ENCODE measurements around the gene ACACB.

ACACB gene

DNA sequence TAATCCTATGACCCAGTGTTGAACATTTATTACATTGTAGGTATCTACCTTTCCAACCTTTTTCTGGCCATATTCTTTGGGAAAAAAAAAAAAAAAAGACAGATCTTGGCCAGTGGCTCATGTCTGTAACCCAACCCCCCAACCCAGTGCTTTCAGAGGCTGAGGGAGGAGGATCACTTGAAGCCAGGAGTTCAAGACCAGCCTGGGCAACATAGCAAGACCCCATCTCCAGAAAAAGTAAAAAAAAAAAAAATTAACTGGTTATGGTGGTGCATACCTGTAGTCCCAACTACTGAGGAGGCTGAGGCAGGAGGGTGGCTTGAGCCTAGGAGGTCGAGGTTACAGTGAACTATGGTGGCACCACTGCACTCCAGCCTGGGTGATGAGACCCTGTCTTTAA lies 58.1 kb downstream of the ACACB start:
- TF ChIP-seq REST (IDR thresholded peaks at IDR 0.05; ENCODE audit: insufficient read depth in 1 of 2, low read depth in 2 of 2, low read length in 2 of 2): no peak
- TF ChIP-seq POLR2AphosphoS5 (IDR thresholded peaks at IDR 0.05; ENCODE audit: low read depth, low read length): no peak
- no peak for TF ChIP-seq FOXP2 (optimal IDR thresholded peaks at IDR 0.05; ENCODE audit: borderline replicate concordance, extremely low read depth, extremely low read length, insufficient read depth)
- TF ChIP-seq TAF1 (IDR thresholded peaks at IDR 0.05; ENCODE audit: borderline replicate concordance, insufficient read depth, low read length): no peak
- no peak for TF ChIP-seq SIN3A (IDR thresholded peaks at IDR 0.05; ENCODE audit: borderline replicate concordance, insufficient read depth, low read length)

- TF ChIP-seq FOXP2 (optimal IDR thresholded peaks at IDR 0.05; ENCODE audit: borderline replicate concordance, extremely low read depth, extremely low read length, insufficient read depth): no peak
- TF ChIP-seq SIN3A (IDR thresholded peaks at IDR 0.05; ENCODE audit: borderline replicate concordance, insufficient read depth, low read length): no peak
- TF ChIP-seq POLR2AphosphoS5 (IDR thresholded peaks at IDR 0.05; ENCODE audit: low read depth, low read length): no peak
- TF ChIP-seq REST (IDR thresholded peaks at IDR 0.05; ENCODE audit: insufficient read depth in 1 of 2, low read depth in 2 of 2, low read length in 2 of 2): no peak
Observed at GRCh38 chr12:109178532-109178931, 62.1 kb downstream of the ACACB start.

DNA sequence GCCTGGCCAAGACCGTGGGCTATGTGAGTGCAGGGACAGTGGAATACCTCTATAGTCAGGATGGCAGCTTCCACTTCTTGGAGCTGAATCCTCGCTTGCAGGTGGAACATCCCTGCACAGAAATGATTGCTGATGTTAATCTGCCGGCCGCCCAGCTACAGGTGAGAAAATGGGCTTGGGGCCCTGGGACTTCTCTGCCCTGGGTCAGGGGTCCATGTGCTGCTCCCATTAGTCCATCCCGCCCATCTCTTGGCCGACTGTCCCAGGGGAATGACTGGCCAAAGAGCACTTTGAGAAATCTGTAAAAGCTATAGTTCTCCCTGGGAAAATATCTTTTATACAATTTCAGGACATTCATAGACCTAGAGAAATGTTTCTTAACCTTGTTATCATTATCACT lies 63.5 kb downstream of the ACACB start:
- TF ChIP-seq REST (IDR thresholded peaks at IDR 0.05; ENCODE audit: insufficient read depth in 1 of 2, low read depth in 2 of 2, low read length in 2 of 2) (no peak), POLR2AphosphoS5 (IDR thresholded peaks at IDR 0.05; ENCODE audit: low read depth, low read length) (no peak), FOXP2 (optimal IDR thresholded peaks at IDR 0.05; ENCODE audit: borderline replicate concordance, extremely low read depth, extremely low read length, insufficient read depth) (no peak), SIN3A (IDR thresholded peaks at IDR 0.05; ENCODE audit: borderline replicate concordance, insufficient read depth, low read length) (no peak), TAF1 (IDR thresholded peaks at IDR 0.05; ENCODE audit: borderline replicate concordance, insufficient read depth, low read length) (no peak)

GRCh38 chr12:109182041-109182839 lies 65.9 kb downstream of the ACACB start:
- TF ChIP-seq FOXP2 (optimal IDR thresholded peaks at IDR 0.05; ENCODE audit: borderline replicate concordance, extremely low read depth, extremely low read length, insufficient read depth) (no peak), REST (IDR thresholded peaks at IDR 0.05; ENCODE audit: insufficient read depth in 1 of 2, low read depth in 2 of 2, low read length in 2 of 2) (no peak), TAF1 (IDR thresholded peaks at IDR 0.05; ENCODE audit: borderline replicate concordance, insufficient read depth, low read length) (no peak), SIN3A (IDR thresholded peaks at IDR 0.05; ENCODE audit: borderline replicate concordance, insufficient read depth, low read length) (no peak), POLR2AphosphoS5 (IDR thresholded peaks at IDR 0.05; ENCODE audit: low read depth, low read length) (no peak)
